CD4-positive, alpha-beta T cell treated with Interleukin-15 for 1 hour (primary cell): ENCODE data around the gene CBLN3.

Source experiments
- DNase-seq: peaks from one replicate; pipeline ENCODE4 v3.0.0-alpha.2; 2020

Gene CBLN3

DNA sequence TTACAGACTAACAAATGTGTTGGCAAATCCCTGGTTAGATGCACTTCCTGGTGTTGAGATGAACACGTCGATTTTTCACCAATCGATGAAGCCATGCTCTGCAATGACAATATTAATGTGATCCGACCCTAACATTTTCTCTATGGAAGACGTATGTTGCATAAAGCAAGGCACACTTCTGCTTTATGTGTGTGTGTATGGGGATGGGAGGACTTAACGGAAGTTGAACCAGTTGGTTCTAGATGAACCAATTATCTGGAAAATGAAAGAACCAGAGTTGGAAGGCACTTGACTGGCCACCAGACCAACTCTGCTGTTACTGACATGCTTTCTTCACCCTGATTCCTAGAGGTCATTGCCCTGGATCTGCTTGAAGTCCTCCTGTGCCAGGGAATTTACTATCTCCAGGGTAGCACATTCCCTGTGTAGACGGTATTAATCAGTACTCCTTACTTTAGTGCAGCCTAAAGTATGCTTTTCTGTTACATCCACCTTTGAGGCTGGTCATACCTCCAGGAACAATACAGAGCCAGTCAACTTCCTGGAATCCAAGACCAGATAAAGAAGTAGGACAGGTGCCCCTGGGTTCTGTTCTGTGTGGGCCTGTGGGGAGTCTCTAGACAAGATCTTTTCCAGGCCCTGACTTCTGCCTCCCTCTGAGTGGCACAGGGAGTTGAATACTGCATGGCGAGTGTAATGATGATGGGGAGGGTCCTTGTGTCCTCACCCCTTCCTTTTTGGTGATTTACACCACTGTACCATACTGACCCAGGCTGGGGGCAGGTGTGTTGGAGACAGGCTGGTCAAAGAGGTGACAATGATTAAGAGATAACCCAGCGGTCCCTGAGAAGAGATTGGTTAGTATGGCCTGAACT lies 9.0 kb upstream of the CBLN3 start:
- DNase-seq, result no peak

DNA sequence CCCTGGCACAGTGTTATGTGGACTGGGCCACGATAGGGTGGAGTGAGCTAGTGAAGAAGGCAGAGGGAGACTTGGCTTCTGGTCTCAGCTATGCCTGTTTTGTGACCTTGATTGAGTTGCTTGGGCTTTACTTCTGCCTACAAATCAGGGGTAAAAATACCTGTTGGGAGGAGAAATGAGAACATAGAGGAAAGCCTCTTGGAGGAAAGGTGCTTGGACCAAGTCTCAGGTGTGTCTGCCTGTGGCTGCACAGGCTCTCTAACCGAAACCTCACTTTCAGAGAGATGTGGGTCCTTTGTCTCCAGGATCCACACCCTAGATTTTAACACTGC lies 8.2 kb upstream of the CBLN3 start:
- DNase-seq, result no peak

DNA sequence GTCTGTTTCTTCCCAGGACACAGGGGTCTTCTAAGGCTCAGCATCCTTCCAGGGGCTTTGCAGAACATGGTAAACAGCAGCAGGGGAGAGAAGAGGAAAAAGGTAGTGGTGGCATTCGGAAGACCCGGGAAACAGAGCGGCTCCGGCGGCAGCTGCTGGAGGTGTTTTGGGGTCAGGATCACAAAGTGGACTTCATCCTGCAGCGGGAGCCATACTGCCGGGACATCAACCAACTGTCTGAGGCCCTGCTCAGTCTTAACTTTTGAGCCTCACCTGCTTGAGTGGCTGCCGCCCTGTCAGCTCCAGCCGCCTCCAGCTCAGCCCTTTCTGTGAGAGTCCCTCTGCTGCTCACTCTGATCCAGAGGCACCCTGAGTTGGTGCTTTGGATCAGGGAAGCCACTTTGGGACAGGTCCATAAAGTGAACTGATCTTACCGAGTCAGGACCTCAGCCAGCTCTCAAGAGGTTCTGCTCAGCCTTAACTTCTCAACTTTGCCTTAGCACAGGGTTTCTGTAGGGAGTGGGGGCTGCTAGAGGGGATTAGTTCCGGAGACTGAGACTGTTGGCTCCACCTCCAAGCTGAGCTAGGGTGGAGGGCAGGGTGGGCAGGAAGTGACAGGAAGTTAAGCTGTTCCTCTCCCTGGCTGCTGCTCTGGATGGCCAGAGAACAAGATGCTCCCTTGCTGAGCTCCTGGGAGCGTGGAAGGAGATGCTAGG lies 7.7 kb upstream of the CBLN3 start:
- DNase-seq, result no peak

DNA sequence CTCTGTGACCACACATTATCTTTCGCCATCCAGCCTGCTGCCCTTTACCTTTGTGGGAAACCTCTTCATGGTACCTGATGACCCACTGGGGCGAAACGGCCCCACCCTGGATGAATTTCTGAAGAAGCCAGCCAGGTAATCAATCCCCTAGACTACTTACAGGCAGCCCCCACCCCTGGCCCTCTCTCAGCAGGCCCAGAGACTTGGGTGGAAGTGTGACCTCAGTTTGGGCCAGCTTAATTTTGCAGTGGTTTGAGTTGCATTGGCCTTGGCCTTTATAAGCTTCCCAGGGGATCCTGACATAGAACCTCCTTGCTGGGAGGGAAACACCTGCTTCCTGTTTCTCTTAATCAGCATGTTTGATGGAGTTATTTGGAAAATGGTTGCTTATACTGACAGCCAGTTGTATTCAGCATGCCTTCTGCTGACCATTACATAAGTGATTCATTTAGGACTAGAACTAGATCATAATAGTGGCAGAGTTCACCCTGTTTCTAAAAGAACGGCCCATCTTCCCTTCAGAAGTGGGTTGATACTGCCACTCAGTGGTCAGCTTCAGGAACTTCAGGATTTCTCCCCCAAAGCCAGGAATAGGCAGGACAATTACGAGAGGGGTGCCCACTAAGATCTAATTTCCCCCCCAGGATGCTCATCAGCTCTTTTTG lies 7.0 kb upstream of the CBLN3 start:
- DNase-seq, result peak; percentile 53

DNA sequence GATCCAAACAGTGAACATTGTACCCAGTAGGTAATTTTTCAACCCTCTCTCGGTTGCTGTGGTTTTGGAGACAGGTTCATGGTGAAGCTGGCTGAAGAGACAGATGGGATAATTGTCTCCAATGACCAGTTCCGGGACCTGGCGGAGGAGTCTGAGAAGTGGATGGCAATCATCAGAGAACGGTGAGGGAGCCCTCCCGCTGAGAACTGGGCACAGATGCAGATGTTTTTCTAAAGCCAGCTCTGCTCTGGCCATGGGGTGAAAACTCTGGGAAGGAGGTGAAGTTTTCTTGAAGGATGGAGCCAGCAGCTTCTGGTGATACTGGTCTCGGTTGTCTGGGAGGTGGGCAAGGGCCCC lies 6.5 kb upstream of the CBLN3 start:
- no peak for DNase-seq

DNA sequence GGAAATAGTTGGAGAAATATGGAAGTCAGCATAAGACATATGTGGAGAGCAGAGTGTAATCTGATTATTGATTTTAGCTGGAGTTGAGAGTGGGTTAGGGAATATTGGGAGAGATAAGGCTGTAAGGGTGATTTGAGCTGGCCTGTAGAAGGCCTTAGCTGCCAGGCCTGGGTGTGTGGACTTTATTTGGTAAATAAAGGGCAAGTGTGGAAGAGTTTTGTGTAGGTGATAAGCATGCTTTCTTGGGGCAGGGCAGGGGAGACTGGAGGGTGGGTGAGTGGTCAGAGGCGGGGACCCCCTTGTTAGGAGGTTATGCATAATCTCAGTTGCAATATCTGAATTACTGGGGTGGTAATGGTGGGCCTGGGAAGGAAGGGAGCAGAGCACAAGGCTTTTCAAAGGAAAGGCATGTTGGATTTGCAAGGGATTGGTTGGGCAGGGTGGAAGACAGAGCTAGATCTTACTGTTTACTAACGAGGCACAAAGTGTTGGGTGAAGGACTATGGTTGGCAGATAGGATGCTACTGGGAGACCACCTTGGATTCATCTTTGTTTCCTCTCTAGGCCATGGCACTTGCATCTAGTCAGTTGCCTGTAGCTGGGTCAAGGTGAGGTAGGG lies 5.8 kb upstream of the CBLN3 start:
- no peak for DNase-seq

DNA sequence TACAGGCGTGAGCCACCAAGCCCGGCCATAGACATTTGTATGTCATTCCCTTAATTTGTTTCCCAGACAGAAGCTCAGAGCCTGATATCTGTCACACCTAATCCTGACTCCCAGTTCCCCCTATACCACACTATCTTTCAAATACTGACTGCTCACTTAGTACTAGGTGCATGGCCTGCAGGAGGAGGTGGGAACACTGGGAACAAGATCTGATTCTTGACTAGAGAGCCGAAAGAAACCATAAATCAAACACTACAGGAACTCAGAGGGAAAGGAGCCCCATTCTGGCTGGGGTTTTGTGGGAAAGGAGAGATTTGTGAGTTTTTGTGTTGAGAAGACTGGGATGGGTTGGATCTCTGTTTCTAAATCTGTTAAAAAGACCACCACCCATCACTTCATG lies 5.2 kb upstream of the CBLN3 start:
- no peak for DNase-seq

DNA sequence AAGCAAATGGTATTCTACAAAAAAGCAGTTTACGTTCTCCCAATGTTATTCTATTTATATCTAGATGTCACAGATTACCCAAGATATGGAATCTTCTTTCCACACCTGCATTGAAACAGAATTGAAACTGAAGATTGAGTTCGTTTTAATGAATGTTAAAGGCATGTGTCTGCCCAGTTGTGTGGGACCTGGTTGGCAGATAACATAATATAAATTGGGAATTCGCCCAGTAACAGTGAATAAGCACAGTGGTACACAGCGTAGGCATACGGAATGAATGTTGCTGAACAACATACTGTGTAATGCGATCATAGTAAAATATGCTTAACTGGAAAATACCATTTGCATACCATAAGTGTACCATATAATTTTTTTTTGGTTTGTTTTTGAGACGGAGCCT lies 4.6 kb upstream of the CBLN3 start:
- no peak for DNase-seq

DNA sequence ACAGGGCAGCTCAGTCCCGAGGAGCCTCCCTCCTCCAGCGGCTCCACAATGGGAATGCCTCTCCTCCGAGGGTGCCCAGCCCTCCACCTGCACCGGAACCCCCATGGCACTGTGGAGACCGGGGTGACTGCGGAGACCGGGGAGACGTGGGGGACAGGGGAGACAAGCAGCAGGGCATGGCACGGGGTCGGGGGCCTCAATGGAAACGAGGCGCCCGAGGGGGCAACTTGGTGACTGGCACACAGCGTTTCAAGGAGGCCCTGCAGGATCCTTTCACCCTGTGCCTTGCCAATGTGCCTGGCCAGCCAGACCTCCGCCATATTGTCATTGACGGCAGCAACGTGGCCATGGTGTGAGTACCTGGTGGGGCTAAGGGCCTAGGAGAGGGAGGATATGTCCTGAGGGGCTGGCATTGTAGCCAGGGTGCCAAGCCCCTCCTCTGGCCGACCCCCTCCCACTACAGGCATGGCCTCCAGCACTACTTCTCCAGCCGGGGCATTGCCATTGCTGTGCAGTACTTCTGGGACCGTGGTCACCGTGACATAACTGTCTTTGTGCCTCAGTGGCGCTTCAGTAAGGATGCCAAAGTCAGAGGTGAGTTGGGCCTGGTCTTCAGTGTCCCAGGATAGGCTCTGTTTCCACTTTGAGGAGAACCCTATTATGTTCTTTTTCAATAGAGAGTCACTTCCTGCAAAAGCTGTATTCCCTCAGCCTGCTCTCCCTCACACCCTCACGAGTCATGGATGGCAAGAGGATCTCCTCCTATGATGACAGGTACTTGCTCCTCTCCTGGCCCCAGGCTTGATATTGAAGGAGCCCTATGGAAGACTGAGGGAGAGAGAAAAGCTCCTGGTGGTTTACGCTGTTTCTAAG lies 3.0 kb upstream of the CBLN3 start:
- no peak for DNase-seq

DNA sequence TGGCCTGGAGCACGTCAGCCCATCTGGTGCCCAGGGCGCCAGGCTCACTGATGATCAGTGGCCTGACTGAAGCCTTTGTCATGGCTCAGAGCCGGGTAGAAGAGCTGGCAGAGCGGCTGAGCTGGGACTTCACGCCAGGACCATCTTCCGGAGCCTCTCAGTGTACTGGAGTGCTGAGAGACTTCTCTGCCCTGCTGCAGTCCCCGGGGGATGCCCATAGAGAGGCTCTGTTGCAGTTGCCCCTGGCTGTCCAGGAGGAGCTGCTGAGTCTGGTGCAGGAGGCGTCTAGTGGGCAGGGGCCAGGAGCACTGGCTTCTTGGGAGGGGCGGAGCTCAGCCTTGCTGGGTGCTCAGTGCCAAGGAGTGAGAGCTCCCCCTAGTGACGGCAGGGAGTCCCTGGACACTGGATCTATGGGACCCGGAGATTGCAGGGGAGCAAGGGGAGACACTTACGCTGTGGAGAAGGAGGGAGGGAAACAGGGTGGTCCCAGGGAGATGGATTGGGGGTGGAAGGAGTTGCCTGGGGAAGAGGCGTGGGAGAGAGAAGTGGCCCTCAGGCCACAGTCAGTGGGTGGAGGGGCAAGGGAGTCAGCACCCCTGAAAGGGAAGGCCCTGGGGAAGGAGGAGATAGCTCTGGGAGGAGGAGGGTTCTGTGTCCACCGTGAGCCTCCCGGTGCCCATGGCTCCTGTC lies 2.2 kb upstream of the CBLN3 start:
- DNase-seq, result peak; percentile 90

DNA sequence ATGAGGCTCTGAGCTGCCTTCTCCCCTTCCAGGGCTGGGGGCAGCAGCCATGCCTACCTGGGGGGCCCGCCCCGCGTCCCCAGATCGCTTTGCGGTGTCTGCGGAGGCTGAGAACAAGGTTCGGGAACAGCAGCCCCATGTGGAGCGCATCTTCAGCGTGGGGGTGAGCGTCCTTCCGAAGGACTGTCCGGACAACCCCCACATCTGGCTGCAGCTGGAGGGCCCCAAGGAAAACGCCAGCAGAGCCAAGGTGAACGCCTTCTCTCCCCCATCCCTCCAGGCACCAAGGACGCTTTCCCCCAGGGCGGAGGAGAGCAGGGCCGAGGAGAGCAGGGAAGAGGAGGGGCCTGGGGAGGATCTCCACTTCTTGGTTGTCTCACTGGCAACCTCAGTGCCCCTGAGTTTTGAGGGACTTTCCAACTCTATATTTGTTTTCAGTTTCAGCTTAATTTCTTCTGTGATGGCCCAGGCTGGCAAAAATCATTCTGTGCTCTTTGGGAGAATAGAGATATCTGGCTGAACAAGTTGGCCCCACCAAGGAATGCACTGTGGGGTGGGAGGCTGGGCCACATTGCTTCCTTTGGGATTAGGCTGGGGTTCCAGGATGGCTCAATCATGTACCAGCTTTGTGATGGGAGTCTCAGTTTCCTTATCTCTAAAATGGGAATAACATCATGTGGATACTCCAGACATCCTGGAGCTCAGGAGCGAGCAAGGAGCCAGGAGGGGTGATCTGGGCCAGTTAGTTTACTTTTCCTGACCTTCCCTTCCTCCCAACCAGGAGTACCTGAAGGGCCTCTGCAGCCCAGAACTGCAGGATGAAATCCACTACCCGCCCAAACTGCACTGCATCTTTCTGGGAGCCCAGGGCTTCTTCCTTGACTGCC lies 1.5 kb upstream of the CBLN3 start:
- peak; percentile 79 for DNase-seq

DNA sequence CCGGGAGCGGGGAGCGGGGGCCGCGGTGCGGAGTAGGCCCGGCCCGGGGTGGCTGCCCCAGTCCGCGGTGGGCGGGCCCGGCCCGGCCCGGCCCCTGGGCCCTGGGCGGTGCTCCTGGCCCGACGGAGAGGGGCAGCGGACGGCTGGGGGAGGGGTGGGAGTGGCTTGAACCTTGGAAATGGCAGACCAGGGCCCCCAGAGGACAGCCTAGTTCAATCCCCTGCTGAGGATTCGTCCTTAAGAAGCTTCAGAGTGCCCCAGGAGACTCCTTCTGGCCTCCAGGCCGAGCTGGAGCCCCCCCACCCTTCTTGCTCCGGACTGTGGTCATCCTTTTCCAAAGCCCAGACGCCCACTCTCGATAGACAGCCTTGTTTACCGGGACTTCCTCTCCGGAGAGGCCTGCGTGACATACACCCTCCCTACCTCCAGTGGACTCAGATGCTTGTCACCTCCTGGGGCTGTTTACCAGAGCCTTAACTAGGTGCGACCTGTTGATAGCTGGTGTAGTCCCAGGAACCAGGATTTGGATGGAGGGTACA lies 744 bp upstream of the CBLN3 start:
- DNase-seq, result peak; percentile 63

DNA sequence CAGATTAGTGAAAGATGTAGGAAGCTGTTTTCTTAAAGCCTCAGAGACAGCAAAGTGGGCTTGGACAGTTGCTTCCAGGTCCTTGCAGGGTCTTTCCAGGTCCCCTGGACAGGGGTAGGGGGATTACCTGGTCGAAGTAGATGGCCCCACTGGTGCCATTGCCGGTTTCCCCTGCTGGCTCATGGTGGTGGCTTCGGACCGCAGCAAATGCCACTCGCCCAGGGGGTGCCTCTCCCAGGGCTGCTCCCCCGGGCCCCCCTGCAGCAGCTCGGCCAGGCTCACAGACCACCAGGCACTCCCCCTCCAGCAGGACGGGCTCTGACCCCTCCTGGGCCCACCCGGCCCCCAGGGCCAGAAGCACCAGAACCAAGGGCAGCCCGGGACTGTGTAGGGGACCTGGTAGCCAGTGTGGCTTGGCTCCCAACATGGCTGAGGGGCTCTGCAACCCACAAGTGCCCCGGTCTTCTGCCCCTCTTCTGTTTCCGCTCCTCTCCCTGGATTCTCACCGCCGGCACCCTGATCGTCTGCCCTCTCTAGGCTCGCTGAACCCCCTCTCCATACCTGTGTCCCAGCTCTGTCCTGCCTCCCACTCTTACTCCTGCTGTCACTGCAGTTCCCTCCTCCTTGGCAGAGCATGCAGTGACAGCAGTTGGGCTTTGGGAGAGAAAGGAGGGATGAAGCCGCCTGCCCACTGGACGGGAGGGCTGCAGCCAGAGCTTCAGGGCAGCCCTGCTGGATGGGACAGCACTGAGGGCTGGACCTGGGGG lies 657 bp downstream of the CBLN3 start:
- no peak for DNase-seq

DNA sequence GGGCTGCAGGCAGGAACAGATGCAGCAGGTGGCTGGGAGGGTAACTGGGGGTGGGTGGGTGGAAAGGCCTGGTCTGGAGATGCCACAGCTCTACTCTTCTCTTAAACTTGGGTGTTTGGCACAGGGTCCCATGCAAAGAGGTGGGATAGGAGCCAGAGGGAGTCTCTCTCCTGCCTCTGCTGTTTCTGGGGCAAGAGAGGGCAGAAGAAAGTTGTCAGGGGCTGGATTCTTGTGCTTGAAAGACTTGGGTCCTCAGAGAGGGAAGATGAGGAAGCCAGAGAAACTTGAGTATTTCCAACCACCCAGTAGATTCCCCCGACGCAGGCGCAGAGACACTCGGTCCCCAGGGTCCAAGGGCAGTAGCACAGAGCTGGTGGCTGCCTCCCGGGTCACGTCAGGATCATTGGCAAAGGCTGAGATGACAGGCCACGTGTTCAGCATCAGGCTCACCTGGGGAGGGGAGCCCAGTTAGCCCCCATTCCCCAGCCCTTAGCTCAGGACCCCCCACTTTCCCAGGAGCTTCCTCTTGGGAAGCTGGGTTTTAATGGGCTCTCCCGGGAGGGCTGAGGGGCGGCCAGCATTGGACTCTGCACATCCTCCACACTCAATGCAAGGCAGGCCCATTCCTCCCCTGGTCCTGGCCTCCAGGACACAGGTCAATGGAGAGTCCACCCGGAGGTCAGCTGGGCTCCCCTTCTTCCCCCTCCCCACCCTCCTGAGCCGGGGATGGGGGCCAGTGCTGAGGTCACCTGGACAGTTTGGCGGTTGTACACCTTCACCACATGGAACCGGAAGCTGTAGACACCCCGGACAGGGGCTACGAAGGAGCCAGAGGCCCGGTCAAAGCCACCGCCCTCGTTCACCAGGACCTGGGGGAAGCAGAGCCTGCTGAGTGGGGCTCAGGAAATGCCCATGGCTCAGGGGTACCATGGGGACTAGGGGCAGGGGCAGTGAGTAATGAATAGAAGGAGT lies 1.6 kb downstream of the CBLN3 start:
- DNase-seq, result no peak

DNA sequence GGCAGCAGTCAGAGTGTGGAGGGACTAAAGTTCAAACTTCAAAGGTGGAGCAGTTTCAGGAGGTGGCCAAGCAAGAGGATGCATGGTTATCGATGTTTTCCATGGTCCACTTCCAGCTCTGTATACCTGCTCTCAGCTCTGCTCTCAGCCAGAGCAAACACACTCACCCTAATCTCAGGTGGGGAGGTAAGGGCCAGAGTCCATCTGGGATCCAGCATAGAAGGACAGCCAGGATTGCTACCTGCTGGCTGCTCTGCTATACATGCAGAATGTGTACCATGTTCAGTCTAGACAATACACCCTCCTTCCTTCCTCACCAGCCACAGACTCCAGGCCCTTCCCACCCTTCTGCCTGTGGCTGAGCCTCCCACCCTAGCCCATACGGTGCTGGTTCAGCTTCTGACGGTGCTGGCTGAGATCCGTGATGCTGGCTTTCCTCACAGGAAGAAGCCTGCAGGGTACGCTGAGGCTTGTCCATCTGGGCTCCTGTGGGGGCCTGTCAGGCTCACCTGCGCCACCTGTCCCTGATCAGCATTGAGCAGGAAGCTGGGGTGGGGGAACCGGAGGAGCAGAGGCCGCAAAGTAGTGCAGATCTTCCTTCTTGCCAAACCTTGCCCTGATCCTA lies 2.4 kb downstream of the CBLN3 start:
- DNase-seq, result no peak

DNA sequence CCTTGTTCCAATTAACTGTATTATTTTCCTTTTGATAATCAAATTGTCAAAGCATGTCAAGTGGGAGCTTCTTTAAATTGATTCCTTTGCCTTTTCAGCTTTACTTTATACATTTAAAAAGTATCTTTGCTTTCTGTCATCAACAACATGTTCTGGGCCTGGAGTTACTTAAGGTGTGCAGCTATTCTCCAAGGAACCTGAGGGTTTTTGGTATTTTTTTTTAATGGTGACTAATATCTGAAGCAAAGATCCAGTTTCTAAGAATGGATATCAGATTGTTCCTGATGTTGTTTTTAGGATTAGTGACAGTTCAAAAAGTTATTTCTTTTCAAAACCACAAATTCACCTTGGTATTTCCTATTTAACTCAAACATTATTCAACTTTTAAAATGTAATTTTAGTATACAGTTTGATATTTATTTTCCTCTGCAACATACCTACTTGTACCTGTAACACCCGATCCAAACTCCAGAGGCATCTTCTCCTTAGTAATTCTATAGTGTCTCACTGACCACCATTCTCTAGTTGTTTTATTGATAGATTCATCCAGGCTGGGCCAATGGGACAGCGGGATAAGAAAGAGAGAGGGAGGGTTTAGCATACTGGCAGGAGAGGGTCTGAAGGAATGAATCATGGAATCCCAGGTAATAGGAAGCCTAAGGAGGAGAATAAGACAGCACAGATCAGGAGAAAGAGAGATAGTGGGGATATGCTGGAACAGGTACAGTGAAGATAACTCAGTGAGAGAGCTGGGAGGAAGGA lies 3.1 kb downstream of the CBLN3 start:
- no peak for DNase-seq

DNA sequence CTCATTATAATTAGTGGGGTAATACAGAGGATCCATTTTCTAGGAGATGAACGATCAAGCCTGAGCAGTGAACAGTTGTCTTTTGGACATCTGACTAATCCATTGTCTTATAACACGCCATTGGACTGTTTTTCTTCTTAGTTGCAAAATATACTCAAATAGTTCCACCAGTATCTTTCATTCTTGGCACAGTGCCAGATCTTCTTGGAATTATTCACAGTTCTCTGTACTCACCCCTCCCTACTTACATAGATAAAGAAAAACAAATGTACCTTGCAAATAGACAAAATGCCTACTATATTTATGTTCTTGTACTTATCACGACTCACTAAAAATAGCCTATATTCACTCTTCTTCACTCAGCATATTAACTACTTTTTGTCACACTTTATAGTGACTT lies 3.8 kb downstream of the CBLN3 start:
- DNase-seq, result no peak
